CD4-positive, alpha-beta T cell treated with Interleukin-6 at 100 ng/mL for 8 hours (primary cell): ENCODE measurements around the gene CCDC33.

Experiments
- DNase-seq: peaks from one replicate; pipeline ENCODE4 v3.0.0-alpha.2; 2020; ENCODE audit warnings: mixed read lengths, low spot score

Gene CCDC33

DNA sequence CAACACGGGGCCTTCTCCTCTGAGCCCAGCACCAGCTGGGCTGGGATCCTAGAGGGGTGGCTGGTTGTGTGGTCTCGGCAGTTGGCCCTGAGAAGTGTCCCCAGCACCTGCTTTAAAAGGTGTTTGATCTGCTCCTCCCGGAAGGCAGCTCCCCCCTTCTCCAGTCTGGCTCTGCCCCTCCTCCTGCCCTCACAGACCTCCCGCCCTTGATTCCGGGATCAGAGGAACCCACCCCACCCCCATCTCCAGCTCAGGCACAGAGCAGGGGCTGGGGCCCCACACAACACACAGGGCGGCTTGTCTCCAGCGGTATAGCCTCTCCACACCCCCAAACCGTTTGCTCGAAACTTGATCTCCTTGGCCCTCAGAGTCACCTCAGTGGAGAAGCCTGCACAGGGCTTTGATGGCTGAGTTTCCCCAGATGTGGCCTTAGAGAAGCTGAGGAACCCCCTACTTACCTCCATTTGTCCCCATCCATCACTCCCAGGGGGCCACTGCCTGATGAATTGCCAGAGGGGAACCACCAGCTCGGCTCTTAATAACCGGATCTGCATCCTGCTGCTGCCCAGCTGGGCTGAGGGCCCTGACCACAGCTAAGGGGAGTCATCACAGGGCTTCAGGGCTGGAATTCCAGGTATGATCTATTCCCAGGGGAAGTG lies 27.1 kb upstream of the CCDC33 start:
- DNase-seq, result no peak

GRCh38 chr15:74209560-74209958 lies 26.6 kb upstream of the CCDC33 start:
- no peak for DNase-seq

DNA sequence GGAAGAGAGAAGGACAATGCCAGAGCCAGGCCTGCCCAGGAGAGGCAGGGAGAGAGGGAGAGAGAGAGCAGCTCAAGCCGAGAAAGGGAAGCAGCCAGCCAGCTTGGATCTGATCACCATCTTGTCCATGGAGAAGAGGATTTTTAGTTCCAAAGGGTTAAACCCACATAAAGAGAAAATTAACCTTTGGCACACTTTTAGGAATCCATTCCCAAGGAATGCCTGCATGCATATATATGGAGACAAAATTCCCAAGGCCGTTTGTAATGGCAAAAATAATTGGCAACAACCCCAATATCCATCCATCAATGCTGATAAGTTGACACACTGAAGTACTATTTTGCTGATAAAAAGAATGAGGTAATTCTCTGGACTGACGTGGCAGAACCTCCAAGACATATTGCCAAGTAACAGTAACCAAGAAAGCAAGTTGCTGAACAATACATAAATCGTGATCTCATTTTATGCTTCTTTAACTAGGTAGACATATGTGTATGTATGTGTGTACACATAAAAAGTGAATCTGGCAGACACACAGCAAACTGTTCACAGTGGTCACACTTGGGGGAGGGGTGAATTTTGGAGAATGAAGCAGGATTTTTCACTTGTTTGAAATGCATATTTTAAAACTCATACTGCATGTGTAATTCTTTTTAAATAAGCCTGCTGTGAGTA lies 26.0 kb upstream of the CCDC33 start:
- DNase-seq, result no peak

- no peak for DNase-seq
Observed at GRCh38 chr15:74210729-74211128, 25.4 kb upstream of the CCDC33 start.

DNA sequence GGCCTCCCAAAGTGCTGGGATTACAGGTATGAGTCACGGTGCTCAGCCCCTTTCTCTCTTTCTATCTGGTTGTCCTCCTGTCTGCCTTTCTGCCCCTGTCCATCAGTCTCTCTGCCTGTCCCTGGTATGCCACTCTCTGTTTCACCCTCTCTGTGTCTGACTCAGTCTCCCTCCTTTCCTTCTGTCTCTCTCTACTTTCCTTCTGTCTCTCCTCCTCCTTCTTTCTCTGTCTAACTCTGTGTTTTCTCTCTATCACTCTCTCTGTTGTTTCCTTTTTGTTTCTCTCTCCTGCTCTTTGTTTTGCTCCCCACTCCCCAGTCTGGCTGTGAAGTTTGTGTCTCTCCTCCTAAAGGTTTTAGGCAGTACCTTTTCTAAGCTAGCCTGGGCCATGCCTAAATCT lies 24.5 kb upstream of the CCDC33 start:
- DNase-seq, result no peak

- DNase-seq, result no peak
Observed at GRCh38 chr15:74212494-74212893, 23.6 kb upstream of the CCDC33 start.

DNA sequence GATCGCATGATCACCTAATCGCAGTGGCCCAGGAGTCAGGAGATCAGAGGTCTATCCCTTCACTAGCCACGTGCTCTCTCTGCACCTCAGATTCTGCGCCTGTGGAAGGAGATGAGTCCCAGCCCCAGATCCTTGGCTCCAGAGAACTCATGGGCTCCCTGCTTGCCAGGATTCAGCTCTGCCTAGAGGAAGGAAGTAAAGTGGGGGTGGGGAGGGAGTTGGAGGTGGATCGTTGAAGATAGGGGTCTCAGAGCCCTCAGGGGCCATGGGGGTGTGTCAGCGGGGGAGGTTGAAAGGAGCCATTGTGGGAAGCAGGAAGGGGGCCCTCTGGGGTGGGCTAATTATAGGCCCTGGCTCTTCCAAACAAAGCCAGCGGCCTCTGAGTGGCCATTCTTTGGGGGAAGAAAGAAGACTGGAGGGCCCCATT lies 22.3 kb upstream of the CCDC33 start:
- no peak for DNase-seq

- DNase-seq, result no peak
Observed at GRCh38 chr15:74214324-74215021, 21.7 kb upstream of the CCDC33 start.

GRCh38 chr15:74215958-74216357 lies 20.2 kb upstream of the CCDC33 start:
- no peak for DNase-seq

DNA sequence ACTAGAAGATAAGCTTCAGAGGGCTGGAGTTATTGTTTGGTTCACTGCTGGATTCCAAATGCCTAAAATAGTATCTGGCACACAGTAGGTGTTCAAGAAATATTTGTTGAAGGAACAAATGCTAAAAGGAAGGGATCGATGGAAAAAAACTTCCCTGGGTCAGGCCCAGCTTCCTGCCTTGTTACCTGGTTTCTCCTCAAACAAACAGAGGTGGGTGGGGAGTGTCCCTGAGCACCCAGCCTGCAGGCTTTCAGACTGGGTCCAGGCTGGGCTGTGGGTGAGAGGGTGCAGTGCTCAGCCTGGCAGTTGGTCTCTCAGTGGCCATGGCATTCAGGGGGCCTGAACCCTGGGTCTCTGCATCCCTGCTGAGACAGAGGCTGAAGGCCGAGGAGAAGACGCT lies 19.2 kb upstream of the CCDC33 start:
- no peak for DNase-seq

DNA sequence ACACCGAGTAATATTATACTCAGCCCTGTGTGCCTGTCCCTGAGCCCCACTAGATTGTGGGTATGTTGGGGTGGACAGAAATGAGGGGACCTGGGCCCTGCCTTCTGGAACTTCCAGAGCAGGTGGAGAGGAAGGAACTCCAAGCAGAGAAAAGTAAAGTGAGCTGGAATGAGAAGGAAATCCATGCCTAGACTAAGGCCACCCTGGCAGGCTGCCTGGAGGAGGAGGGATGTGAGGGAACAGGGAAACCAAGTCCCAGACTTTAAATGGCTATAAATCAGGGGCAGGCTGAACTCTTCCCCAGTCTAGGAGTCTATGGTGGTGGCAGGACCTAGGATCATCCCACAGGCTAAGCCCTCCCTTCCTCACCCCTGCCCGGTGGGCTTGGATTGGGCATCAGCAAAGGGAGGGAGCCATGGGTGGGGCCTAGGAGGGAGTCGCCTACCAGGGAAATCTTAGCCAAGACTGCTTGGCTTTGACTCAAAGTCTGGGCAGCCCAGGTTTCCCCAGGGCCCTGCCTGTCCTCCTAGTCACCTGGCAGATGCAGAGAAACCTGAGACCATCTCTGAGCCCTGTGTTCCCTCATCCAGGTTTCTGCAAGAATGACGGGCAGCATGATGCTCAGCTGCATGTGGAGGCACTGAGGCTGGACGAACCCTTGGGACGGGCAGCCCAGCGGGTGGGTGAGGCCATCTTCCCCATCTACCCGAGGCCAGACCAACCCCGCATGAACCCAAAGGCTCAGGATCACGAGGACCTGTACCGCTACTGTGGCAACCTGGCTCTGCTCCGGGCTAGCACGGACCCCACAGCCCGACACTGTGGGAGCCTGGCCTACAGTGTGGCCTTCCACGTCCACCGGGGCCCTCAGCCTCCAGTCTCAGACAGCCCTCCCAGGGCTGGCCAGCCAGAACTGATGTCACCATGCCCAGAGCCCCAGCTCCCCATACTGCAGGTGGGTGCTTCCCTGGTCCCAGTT lies 17.9 kb upstream of the CCDC33 start:
- DNase-seq, result no peak

GRCh38 chr15:74220475-74221248 lies 15.5 kb upstream of the CCDC33 start:
- no peak for DNase-seq

GRCh38 chr15:74221399-74222239 lies 14.5 kb upstream of the CCDC33 start:
- no peak for DNase-seq

- no peak for DNase-seq
Observed at GRCh38 chr15:74222240-74223119, 13.6 kb upstream of the CCDC33 start.

GRCh38 chr15:74225928-74226327 lies 10.2 kb upstream of the CCDC33 start:
- DNase-seq, result no peak

DNA sequence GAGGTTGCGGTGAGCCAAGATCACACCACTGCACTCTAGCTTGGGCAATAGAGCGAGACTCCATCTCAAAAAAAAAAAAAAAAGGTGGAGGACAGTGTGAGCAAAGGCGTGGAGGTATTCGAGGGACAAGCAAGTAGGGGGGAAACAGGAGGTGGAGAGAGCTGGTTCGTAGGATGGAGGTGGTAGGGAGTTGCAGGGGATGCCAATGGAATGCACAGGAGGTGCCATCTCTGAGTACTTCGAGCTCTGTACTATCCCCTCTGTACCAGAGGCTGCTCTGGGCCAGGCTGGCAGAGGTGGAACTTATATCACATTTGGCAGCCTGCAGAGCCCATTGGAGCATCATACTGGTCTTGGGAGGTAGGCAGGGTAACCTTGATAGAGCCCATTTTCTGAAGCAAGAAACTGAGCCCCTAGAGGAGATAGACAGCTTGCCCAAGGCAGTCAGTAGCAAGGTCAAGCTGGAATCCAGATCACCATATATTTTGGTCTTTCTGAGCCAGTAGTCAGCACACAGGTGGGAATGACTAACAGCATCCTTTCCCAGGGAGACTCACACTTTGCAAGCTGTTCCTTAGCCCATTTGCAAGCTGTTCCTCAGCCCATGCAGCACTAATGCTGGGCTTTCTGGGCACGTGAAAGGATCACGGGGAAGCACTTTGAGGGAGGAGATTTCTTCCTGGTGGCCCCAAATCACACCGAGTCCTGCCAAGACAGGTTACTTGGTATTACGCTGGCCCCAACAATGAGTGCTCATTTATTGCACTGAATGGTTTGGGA lies 9.2 kb upstream of the CCDC33 start:
- no peak for DNase-seq

GRCh38 chr15:74227968-74228722 lies 8.0 kb upstream of the CCDC33 start:
- DNase-seq, result no peak

DNA sequence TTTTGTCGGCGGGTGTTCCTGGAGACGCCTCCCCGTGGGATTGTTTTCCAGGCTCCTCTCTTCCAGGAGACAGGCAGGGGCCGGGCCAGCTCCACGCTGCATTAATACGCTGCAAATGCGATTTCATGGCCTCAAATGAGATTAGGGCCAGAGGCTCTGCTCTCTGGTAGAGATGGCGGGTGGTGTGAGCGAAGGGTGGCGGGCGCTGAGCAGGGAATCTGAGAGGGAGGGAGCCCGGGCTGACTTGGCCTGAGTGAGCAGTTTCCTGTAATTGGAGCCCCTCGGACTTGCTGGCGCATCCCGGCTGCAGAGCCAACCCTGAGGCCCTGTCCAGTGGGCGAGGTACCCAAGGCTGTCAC lies 7.4 kb upstream of the CCDC33 start:
- no peak for DNase-seq
